ENCODE measurements around the gene KIAA0825. TPM values are rescaled to one million over a fixed set of nuclear protein-coding genes. Genes with fewer than 3 reads are reported as not detected.

The KIAA0825 gene
- total RNA-seq, 4 donors from 2014 or later = 12.5 to 32.6 (median 15.9) TPM

DNA sequence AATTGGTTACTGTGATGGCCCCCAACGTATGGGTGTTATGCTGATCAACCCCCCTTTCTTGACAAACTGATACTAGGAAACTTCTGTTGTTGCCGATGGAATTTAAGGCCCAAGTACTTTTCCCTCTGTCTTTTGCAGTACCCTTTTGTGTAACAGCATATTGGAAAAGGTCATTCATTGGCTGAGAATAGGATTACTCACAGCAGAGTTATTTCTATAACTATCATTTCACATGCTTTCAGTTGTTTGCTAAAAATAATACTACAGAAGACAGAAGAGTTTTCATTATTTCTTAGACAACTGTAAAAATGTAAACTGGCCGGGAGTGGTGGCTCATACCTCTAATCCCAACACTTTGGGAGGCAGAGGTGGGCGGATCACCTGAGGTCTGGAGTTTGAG is 329.5 kb downstream of the KIAA0825 start:
- intact Hi-C loops (cut with DNase I) = no loop called here
- TF ChIP-seq CTCF (IDR thresholded peaks at IDR 0.05) = no peak
- TF ChIP-seq POLR2A (IDR thresholded peaks at IDR 0.05) = no peak
- Histone ChIP-seq H3K27ac (no peak overlapping the region), H3K36me3 (no peaks in the 10 kb centered on the region), H3K4me3 (replicated peaks in 1 of 3) (no peak overlapping the region), H3K4me1 (no peaks in the 10 kb centered on the region), H3K27me3 (no peaks in the 10 kb centered on the region), H3K9me3 (no peaks in the 10 kb centered on the region)
- 75 to 85% methylated on average over 4 of the region's 4 CpGs for WGBS, 2 donors
- no peak for DNase-seq

DNA sequence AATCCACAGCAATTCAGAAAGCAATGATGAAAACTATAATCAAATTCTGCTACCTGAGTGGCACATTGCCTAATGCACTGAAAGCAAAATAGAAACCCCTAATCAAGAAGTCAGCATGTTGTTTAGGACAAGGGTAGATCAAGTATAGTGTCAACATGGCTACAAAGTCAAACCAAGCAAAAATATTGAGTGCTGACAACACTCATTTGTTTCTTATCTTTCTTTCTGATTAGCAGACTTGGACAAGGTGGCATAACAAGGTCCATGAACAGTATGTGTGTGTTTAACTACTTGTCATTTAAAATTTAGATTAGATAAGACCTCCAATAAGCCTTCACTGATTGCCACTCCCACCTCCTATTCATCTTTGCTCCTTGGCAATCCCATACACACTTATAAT is 332.4 kb downstream of the KIAA0825 start:
- Histone ChIP-seq H3K36me3 (no peaks in the 10 kb centered on the region), H3K9me3 (no peaks in the 10 kb centered on the region), H3K4me1 (no peaks in the 10 kb centered on the region), H3K27me3 (no peaks in the 10 kb centered on the region), H3K27ac (no peak overlapping the region), H3K4me3 (replicated peaks in 1 of 3) (no peak overlapping the region)
- TF ChIP-seq POLR2A (IDR thresholded peaks at IDR 0.05) = no peak
- TF ChIP-seq CTCF (IDR thresholded peaks at IDR 0.05) = no peak
- DNase-seq = no peak
- intact Hi-C loops (cut with DNase I) = no loop called here

GRCh38 chr5:94283093-94283492 is 335.3 kb downstream of the KIAA0825 start:
- H3K27ac ChIP-seq = no peak overlapping the region
- H3K4me1 ChIP-seq = no peaks in the 10 kb centered on the region
- no peaks in the 10 kb centered on the region for H3K36me3 ChIP-seq
- no peaks in the 10 kb centered on the region for H3K27me3 ChIP-seq
- TF ChIP-seq CTCF (IDR thresholded peaks at IDR 0.05) (no peak), POLR2A (IDR thresholded peaks at IDR 0.05) (no peak)
- WGBS, 2 donors = 91 to 94% methylated on average over 2 of the region's 2 CpGs
- H3K9me3 ChIP-seq = no peaks in the 10 kb centered on the region
- no peak overlapping the region for H3K4me3 ChIP-seq (replicated peaks in 1 of 3)
- intact Hi-C loops (cut with DNase I) = no loop called here
- no peak for DNase-seq

DNA sequence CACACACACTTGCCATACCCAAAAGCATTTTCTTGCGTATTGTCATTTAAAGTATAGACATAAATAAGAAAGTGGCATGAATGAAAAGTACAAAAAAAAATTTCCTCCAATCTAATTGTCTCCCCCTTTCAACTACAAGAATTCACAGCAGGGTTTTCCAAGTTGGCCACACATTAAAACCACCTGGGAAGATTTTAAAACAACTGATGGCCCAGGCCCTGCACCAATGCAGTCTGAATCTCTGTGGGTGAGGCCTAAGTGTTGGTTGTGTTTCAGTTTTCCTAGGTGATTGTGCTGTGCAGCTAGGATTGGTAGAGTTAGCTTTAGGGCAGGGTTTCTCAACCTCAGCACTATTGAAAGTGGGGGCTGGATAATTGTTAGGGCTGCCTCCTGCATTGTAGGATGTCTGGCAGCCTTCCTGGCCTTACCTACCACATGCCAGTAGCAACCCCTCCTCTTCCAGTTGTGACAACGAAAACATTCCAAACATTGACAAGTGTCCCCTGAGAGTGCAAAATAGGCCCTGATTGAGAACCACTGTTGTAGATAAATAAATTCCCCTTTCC is 337.1 kb downstream of the KIAA0825 start:
- WGBS, 2 donors = 75 to 77% methylated on average over 2 of the region's 2 CpGs
- H3K27me3 ChIP-seq = no peaks in the 10 kb centered on the region
- H3K36me3 ChIP-seq = no peaks in the 10 kb centered on the region
- no peak overlapping the region for H3K27ac ChIP-seq
- TF ChIP-seq CTCF (IDR thresholded peaks at IDR 0.05) (no peak), POLR2A (IDR thresholded peaks at IDR 0.05) (no peak)
- no peak for DNase-seq
- H3K9me3 ChIP-seq = no peaks in the 10 kb centered on the region
- H3K4me3 ChIP-seq (replicated peaks in 1 of 3) = no peak overlapping the region
- intact Hi-C loops (cut with DNase I) = no loop called here
- H3K4me1 ChIP-seq = no peaks in the 10 kb centered on the region

DNA sequence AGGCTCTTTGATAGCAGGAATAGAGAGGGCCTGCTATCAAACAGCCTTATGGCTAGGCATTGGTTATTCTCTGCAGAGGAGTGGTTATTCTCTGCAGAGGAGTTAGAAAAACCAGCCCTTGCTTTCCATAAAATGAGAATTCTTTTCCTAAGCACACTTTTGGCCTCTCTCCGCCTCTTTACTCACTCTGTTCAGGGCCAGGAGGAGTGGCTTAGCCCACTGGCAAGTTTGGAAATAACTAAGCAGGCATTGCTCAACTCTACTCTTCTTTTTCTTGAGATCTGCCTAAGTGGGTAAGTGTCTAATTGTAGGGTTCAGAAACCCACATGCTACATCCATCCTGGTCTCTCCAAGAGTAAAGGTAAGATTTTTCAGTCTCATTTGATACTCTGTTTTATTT is 341.7 kb downstream of the KIAA0825 start:
- Histone ChIP-seq H3K36me3 (no peaks in the 10 kb centered on the region), H3K27ac (no peak overlapping the region), H3K4me3 (replicated peaks in 1 of 3) (no peak overlapping the region), H3K9me3 (no peaks in the 10 kb centered on the region), H3K27me3 (no peaks in the 10 kb centered on the region), H3K4me1 (no peaks in the 10 kb centered on the region)
- intact Hi-C loops (cut with DNase I) = no loop called here
- no peak for DNase-seq
- WGBS, 2 donors = 89 to 94% methylated on average over 1 of the region's 1 CpG
- no peak for TF ChIP-seq CTCF (IDR thresholded peaks at IDR 0.05)
- TF ChIP-seq POLR2A (IDR thresholded peaks at IDR 0.05) = no peak
